HFFc6 (cell line): Measurements from ENCODE around the gene MYBPHL. TPM values are rescaled to one million over a fixed set of nuclear protein-coding genes. Genes with fewer than 3 reads are reported as not detected.
A peak's percentile ranks its signal among the peaks of the same experiment; 100 is the strongest.
"Not testable (repeated sequence)": the region's sequence is repeated elsewhere in the genome, so short reads cannot be mapped to it uniquely, and the experiment has no call there.

Experiments used
- DNase-seq: peaks from one replicate; pipeline ENCODE4 v3.0.0-alpha.2; 2018
- H3K27ac Mint-ChIP-seq: 2 replicates; pipeline ENCODE4 v1.8.0; 2020; ENCODE audit warnings: mild to moderate bottlenecking, mixed read lengths
- H3K27me3 Mint-ChIP-seq: 2 replicates; pipeline ENCODE4 v1.8.0; 2021; ENCODE audit warnings: mild to moderate bottlenecking, moderate library complexity, mixed read lengths; ENCODE audit not compliant: insufficient read depth
- H3K36me3 Mint-ChIP-seq: 2 replicates; pipeline ENCODE4 v1.8.0; 2021; ENCODE audit warnings: low read depth, mixed read lengths
- H3K4me1 Mint-ChIP-seq: 2 replicates; pipeline ENCODE4 v1.8.0; 2020; ENCODE audit warnings: low read depth, mixed read lengths
- H3K4me3 Mint-ChIP-seq: 2 replicates; pipeline ENCODE4 v1.8.0; 2020; ENCODE audit warnings: mild to moderate bottlenecking, moderate library complexity, mixed read lengths
- H3K9me3 Mint-ChIP-seq: 2 replicates; pipeline ENCODE4 v1.8.0; 2020; ENCODE audit warnings: mild to moderate bottlenecking, mixed read lengths
- total RNA-seq, 6 experiments: library from RNA; stranded (reverse); fragmentation: NEBNext Ultra II Directional; extraction: Animal tissue kit (Norgen Biotek cat#: 25700); gene quantifications; 2 replicates in 1 of 6; 3 replicates in 5 of 6; pipeline ENCODE4 v1.2.3, GENCODE V29; 2021
- TF ChIP-seq, protein P1 (sequence below): fragments of 200-600 bp; sonication (generic); IDR thresholded peaks from 2 replicates; pipeline ENCODE4 v1.5.0; 2021; ENCODE audit warnings: antibody characterized with exemption, mild to moderate bottlenecking

Gene MYBPHL
- total RNA-seq, 6 experiments from 2014 or later, result not detected

DNA sequence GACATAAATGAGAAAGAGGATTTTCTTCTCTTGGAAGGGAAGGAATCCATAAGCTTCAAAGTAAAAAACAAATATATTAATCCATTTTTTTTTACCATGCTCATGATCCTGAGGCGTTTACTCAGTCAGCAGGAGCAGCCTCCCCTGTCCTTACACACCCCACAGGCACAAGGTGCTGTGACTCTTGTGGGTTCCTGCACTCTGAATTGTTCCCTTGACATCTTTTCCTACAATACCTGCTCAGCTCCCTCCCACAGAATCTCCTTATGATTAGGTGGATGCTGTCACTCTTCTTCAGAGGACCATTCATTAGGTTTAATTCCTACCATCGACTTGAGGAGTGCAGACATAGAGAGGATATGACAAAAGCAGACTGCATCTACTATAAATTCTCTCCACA lies 13.8 kb downstream of the MYBPHL start:
- no peak overlapping the region for H3K4me3 Mint-ChIP-seq
- no peaks in the 10 kb centered on the region for H3K36me3 Mint-ChIP-seq
- H3K27me3 Mint-ChIP-seq, result peaks cover 3% of the 10 kb centered on the region
- TF ChIP-seq, protein P1, sequence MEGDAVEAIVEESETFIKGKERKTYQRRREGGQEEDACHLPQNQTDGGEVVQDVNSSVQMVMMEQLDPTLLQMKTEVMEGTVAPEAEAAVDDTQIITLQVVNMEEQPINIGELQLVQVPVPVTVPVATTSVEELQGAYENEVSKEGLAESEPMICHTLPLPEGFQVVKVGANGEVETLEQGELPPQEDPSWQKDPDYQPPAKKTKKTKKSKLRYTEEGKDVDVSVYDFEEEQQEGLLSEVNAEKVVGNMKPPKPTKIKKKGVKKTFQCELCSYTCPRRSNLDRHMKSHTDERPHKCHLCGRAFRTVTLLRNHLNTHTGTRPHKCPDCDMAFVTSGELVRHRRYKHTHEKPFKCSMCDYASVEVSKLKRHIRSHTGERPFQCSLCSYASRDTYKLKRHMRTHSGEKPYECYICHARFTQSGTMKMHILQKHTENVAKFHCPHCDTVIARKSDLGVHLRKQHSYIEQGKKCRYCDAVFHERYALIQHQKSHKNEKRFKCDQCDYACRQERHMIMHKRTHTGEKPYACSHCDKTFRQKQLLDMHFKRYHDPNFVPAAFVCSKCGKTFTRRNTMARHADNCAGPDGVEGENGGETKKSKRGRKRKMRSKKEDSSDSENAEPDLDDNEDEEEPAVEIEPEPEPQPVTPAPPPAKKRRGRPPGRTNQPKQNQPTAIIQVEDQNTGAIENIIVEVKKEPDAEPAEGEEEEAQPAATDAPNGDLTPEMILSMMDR, result no peak
- H3K27ac Mint-ChIP-seq, result no peak overlapping the region
- no peaks in the 10 kb centered on the region for H3K9me3 Mint-ChIP-seq
- peaks cover 10% of the 10 kb centered on the region for H3K4me1 Mint-ChIP-seq
- no peak for DNase-seq

DNA sequence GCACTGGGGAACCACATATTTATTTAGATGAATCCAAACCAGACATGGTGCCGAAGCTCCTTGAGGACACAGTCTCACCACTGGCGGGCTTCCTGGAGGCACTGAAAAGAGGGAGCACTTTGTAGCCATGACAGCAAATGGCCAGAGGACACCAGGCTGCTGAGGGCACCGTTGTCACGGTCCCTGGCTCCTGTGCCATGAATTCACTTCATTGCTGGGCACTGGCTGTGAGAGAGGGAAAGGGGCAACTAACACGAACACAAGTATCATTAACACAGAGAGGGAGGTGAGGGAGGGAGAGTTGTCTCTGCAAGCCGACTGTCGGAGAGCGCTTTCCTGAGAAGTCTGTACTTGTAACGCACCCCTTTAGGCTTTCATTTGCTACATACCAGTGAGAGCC lies 14.4 kb downstream of the MYBPHL start:
- Mint-ChIP-seq H3K9me3 (no peaks in the 10 kb centered on the region), H3K27ac (no peak overlapping the region), H3K36me3 (no peaks in the 10 kb centered on the region), H3K4me1 (peaks cover 7% of the 10 kb centered on the region), H3K4me3 (no peak overlapping the region), H3K27me3 (peaks cover 4% of the 10 kb centered on the region)
- TF ChIP-seq, protein P1, result no peak
- no peak for DNase-seq

DNA sequence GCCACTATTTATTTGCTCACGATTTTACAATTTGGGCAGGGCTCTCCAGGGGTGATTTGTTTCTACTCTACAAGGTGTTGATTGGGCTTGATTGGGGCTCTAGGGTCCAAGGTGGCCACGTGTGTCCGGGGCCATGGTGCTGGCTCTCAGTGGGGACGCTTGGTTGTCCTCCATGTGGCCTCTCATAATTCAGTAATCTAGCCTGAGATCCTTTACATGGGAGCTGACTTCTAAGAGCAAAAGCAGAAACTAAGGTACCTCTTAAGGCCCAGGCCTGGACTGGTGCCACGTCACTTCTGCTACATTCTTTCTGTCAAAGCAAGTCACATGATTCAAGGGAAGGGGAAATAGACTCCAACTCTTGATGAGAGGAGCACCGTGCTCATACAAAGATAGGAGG lies 15.8 kb downstream of the MYBPHL start:
- H3K27ac Mint-ChIP-seq, result no peak overlapping the region; the same call in 1 of the 2 replicates
- TF ChIP-seq, protein P1, result no peak
- H3K4me3 Mint-ChIP-seq, result no peak overlapping the region
- H3K9me3 Mint-ChIP-seq, result no peaks in the 10 kb centered on the region
- H3K36me3 Mint-ChIP-seq, result no peaks in the 10 kb centered on the region
- DNase-seq, result no peak
- peaks cover 4% of the 10 kb centered on the region for H3K27me3 Mint-ChIP-seq
- H3K4me1 Mint-ChIP-seq, result peaks cover 7% of the 10 kb centered on the region

DNA sequence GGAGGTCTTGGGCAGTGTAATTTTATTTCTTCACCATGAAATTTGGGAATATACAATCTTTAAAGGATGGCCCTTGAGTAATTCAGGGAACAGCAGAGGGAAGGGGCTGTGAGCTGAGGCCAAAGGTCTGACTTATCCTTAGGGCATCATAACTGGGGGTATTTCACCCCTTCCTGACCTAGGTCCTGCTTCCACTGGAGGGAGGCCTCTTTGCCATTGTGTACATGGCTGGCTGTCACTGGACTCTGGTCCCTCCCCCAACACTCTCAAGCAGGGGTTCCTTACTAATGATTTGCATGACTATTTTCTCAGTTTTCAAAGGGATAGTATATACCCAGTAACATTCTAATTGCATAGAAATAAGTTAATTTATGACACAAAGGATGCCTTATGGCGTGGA lies 16.7 kb downstream of the MYBPHL start:
- TF ChIP-seq, protein P1, result no peak
- peaks cover 4% of the 10 kb centered on the region for H3K27me3 Mint-ChIP-seq
- H3K4me3 Mint-ChIP-seq, result no peak overlapping the region
- DNase-seq, result no peak
- no peak overlapping the region for H3K27ac Mint-ChIP-seq
- H3K4me1 Mint-ChIP-seq, result peaks cover 11% of the 10 kb centered on the region
- no peaks in the 10 kb centered on the region for H3K36me3 Mint-ChIP-seq
- no peaks in the 10 kb centered on the region for H3K9me3 Mint-ChIP-seq

DNA sequence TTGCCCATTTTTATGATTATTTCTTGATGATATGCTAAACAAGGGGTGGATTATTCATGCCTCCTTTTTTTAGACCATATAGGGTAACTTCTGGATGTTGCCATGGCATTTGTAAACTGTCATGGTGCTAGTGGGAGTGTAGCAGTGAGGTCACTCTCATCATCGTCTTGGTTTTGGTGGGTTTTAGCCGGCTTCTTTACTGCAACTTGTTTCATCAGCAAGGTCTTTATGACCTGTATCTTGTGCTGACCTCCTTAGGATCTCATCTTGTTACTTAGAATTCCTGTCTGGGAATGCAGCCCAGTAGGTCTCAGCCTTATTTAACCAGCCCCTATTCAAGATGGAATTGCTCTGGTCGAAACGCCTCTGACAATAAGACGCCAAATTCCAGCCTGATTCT lies 20.0 kb downstream of the MYBPHL start:
- H3K36me3 Mint-ChIP-seq, DNase-seq, H3K9me3 Mint-ChIP-seq, H3K27ac Mint-ChIP-seq, H3K27me3 Mint-ChIP-seq, H3K4me3 Mint-ChIP-seq: not testable (repeated sequence)
- H3K4me1 Mint-ChIP-seq, result peaks cover 23% of the 10 kb centered on the region

DNA sequence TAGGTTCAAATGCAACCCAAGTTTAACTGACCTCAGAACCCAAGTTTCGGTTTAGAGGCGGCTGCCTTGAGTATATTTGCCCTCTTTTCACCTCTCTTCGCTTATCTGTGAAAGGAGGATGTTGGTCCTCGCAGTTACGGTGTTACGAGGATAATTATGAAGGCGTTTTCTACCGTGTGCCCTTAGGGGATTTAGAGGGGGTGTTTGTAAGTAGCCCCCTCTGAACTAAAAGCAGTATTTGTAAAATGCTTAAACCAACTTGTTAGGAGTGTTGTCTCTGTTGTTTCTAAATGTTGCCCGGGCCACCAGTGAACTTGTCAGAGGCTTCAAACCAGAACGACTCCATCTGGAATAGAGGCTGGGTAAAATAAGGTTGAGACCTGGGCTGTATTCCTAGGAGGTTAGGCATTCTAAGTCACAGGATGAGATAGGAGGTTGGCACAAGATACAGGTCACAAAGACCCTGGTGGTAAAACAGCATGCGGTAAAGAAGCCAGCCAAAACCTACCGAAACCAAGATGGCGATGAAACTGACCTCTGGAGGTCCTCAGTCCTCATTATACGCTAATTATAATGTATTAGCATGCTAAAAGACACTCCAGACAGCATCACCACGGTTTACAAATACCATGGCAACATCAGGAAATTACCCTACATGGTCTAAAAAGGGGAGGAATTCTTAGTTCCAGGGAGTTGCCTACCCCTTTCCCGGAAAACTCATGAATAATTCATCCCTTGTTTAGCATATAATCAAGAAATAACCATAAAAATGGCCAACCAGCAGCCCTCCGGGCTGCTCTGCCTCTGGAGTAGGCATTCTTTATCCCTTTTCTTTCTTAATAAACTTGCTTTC lies 22.8 kb downstream of the MYBPHL start:
- Mint-ChIP-seq H3K27me3 (peaks cover 6% of the 10 kb centered on the region), H3K9me3 (no peaks in the 10 kb centered on the region), H3K27ac (peak overlapping the region; percentile 84), H3K4me1 (peaks cover 32% of the 10 kb centered on the region), H3K36me3 (peaks cover 10% of the 10 kb centered on the region; the same call in 1 of the 2 replicates), H3K4me3 (peak overlapping the region; percentile 94)
- TF ChIP-seq, protein P1, result no peak
- no peak for DNase-seq
